ENCODE data around the gene SCUBE1. TPM values are rescaled to one million over a fixed set of nuclear protein-coding genes. Genes with fewer than 3 reads are reported as not detected.

SCUBE1 gene
- total RNA-seq, 1 experiment from 2014 or later = 0.54 TPM

GRCh38 chr22:43337385-43337784 is 5.8 kb downstream of the SCUBE1 start:
- CTCF ChIA-PET = interaction anchor here (1.8 kb wide), 1 partner anchor 9 kb away, joined by 6 read pairs; no protein-coding TSS in a partner anchor
- Mint-ChIP-seq H3K4me3 (ENCODE audit: low read depth, unreplicated experiment) (no peak overlapping the region), H3K4me1 (ENCODE audit: low read depth, unreplicated experiment) (no peaks in the 10 kb centered on the region), H3K27ac (ENCODE audit: unreplicated experiment) (no peak overlapping the region), H3K27me3 (ENCODE audit: unreplicated experiment) (no peaks in the 10 kb centered on the region), H3K9me3 (ENCODE audit: low read depth, unreplicated experiment) (no peaks in the 10 kb centered on the region), H3K36me3 (ENCODE audit: insufficient read depth, unreplicated experiment) (peaks cover 4% of the 10 kb centered on the region)
- BruUV-seq (replicated peaks) = no TSS peak
- TF ChIP-seq CTCF (IDR thresholded peaks at IDR 0.05; ENCODE audit: unreplicated experiment) = no peak
- no peak for DNase-seq
- intact Hi-C loops (cut with micrococcal nuclease; ENCODE audit: unreplicated experiment) = no loop called here

- no TSS peak for BruUV-seq (replicated peaks)
- H3K36me3 Mint-ChIP-seq (ENCODE audit: insufficient read depth, unreplicated experiment) = no peaks in the 10 kb centered on the region
- no peaks in the 10 kb centered on the region for H3K9me3 Mint-ChIP-seq (ENCODE audit: low read depth, unreplicated experiment)
- no peak overlapping the region for H3K27ac Mint-ChIP-seq (ENCODE audit: unreplicated experiment)
- no peaks in the 10 kb centered on the region for H3K27me3 Mint-ChIP-seq (ENCODE audit: unreplicated experiment)
- H3K4me1 Mint-ChIP-seq (ENCODE audit: low read depth, unreplicated experiment) = no peaks in the 10 kb centered on the region
- no peak for TF ChIP-seq CTCF (IDR thresholded peaks at IDR 0.05; ENCODE audit: unreplicated experiment)
- DNase-seq = no peak
- intact Hi-C loops (cut with micrococcal nuclease; ENCODE audit: unreplicated experiment) = no loop called here
- H3K4me3 Mint-ChIP-seq (ENCODE audit: low read depth, unreplicated experiment) = no peak overlapping the region
- CTCF ChIA-PET = interaction anchor here (0.5 kb wide), 1 partner anchor 13 kb away, joined by 3 read pairs; no protein-coding TSS in a partner anchor
Measured at GRCh38 chr22:43334378-43334777, 8.8 kb downstream of the SCUBE1 start.

- BruUV-seq (replicated peaks) = no TSS peak
- intact Hi-C loops (cut with micrococcal nuclease; ENCODE audit: unreplicated experiment) = no loop called here
- TF ChIP-seq CTCF (IDR thresholded peaks at IDR 0.05; ENCODE audit: unreplicated experiment) = no peak
- Mint-ChIP-seq H3K9me3 (ENCODE audit: low read depth, unreplicated experiment) (no peaks in the 10 kb centered on the region), H3K4me3 (ENCODE audit: low read depth, unreplicated experiment) (no peak overlapping the region), H3K27ac (ENCODE audit: unreplicated experiment) (no peak overlapping the region), H3K36me3 (ENCODE audit: insufficient read depth, unreplicated experiment) (no peaks in the 10 kb centered on the region), H3K27me3 (ENCODE audit: unreplicated experiment) (no peaks in the 10 kb centered on the region), H3K4me1 (ENCODE audit: low read depth, unreplicated experiment) (no peaks in the 10 kb centered on the region)
- DNase-seq = no peak
- CTCF ChIA-PET = no interaction called here
Measured at GRCh38 chr22:43333978-43334377, 9.2 kb downstream of the SCUBE1 start.

- no peak for DNase-seq
- TF ChIP-seq CTCF (IDR thresholded peaks at IDR 0.05; ENCODE audit: unreplicated experiment) = no peak
- CTCF ChIA-PET = no interaction called here
- BruUV-seq (replicated peaks) = no TSS peak
- Mint-ChIP-seq H3K27ac (ENCODE audit: unreplicated experiment) (no peak overlapping the region), H3K27me3 (ENCODE audit: unreplicated experiment) (no peaks in the 10 kb centered on the region), H3K9me3 (ENCODE audit: low read depth, unreplicated experiment) (no peaks in the 10 kb centered on the region), H3K4me3 (ENCODE audit: low read depth, unreplicated experiment) (no peak overlapping the region), H3K36me3 (ENCODE audit: insufficient read depth, unreplicated experiment) (no peaks in the 10 kb centered on the region), H3K4me1 (ENCODE audit: low read depth, unreplicated experiment) (no peaks in the 10 kb centered on the region)
- intact Hi-C loops (cut with micrococcal nuclease; ENCODE audit: unreplicated experiment) = no loop called here
Measured at GRCh38 chr22:43333156-43333555, 10.0 kb downstream of the SCUBE1 start.
